DND-41 (cell line): ENCODE results near the gene DIP2B.

Experiments used
- EZH2 ChIP-seq: IDR thresholded peaks from 3 replicates; pipeline ENCODE4 v1.6.1; 2012; ENCODE audit warnings: borderline replicate concordance, low read depth, mild to moderate bottlenecking, moderate library complexity, low read length, inconsistent platforms; ENCODE audit not compliant: severe bottlenecking
- TF ChIP-seq, protein P1 (sequence below): IDR thresholded peaks from 2 replicates; pipeline ENCODE4 v1.5.1; 2012; ENCODE audit warnings: borderline replicate concordance, low read length, moderate library complexity, mild to moderate bottlenecking; ENCODE audit not compliant: poor library complexity, severe bottlenecking; ENCODE audit errors: extremely low read depth

- TF ChIP-seq, protein P1, sequence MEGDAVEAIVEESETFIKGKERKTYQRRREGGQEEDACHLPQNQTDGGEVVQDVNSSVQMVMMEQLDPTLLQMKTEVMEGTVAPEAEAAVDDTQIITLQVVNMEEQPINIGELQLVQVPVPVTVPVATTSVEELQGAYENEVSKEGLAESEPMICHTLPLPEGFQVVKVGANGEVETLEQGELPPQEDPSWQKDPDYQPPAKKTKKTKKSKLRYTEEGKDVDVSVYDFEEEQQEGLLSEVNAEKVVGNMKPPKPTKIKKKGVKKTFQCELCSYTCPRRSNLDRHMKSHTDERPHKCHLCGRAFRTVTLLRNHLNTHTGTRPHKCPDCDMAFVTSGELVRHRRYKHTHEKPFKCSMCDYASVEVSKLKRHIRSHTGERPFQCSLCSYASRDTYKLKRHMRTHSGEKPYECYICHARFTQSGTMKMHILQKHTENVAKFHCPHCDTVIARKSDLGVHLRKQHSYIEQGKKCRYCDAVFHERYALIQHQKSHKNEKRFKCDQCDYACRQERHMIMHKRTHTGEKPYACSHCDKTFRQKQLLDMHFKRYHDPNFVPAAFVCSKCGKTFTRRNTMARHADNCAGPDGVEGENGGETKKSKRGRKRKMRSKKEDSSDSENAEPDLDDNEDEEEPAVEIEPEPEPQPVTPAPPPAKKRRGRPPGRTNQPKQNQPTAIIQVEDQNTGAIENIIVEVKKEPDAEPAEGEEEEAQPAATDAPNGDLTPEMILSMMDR: no peak
- no peak for TF ChIP-seq EZH2
Measured at GRCh38 chr12:50564237-50564947, 59.6 kb downstream of the DIP2B start.
